ENCODE results near the gene BBX.

GRCh38 chr3:107641572-107642307 is 119.0 kb downstream of the BBX start:
- TF ChIP-seq, protein P1, sequence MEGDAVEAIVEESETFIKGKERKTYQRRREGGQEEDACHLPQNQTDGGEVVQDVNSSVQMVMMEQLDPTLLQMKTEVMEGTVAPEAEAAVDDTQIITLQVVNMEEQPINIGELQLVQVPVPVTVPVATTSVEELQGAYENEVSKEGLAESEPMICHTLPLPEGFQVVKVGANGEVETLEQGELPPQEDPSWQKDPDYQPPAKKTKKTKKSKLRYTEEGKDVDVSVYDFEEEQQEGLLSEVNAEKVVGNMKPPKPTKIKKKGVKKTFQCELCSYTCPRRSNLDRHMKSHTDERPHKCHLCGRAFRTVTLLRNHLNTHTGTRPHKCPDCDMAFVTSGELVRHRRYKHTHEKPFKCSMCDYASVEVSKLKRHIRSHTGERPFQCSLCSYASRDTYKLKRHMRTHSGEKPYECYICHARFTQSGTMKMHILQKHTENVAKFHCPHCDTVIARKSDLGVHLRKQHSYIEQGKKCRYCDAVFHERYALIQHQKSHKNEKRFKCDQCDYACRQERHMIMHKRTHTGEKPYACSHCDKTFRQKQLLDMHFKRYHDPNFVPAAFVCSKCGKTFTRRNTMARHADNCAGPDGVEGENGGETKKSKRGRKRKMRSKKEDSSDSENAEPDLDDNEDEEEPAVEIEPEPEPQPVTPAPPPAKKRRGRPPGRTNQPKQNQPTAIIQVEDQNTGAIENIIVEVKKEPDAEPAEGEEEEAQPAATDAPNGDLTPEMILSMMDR (conservative IDR thresholded peaks at IDR 0.05 in 1 of 2, IDR thresholded peaks at IDR 0.05 in 1 of 2; ENCODE audit: extremely low read depth in 1 of 2, insufficient read depth in 1 of 2, low read depth in 1 of 2, low read length in 2 of 2): no peak
- TF ChIP-seq EZH2 (IDR thresholded peaks at IDR 0.05; ENCODE audit: borderline replicate concordance, low read length): no peak

All from mammary epithelial cell (primary cell).